ENCODE results near the gene BTBD9. TPM values are rescaled to one million over a fixed set of nuclear protein-coding genes. Genes with fewer than 3 reads are reported as not detected.

The BTBD9 gene
- total RNA-seq, 1 experiment from 2014 or later = 10.8 TPM

DNA sequence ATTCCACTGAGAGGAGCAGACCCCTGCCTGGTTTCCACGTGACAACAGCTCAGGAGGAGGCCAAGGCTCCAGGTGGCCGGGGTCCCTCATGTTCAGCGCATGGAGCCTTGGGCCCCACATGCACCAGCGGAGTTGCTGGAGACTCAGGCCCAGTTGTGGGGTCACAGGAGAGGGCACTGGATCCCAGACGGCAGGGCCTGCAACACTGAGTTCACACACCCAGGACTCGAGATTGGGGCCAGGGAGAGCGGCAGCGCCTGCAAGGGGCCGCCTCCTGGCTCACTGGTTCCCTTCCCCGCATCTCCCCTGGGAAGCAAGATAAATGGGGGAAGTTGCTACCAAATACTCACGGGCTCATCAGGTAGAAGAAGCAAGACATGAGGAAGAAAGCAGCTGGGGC is 472.1 kb downstream of the BTBD9 start:
- H3K4me3 ChIP-seq = no peak overlapping the region
- H3K9me2 ChIP-seq (ENCODE audit: insufficient read depth) = no peaks in the 10 kb centered on the region
- no peaks in the 10 kb centered on the region for H3F3A ChIP-seq (ENCODE audit: insufficient read depth, low read depth)
- intact Hi-C loops (cut with micrococcal nuclease; ENCODE audit: unreplicated experiment) = no loop called here
- H3K79me2 ChIP-seq (ENCODE audit: low read depth) = no peaks in the 10 kb centered on the region
- ChIA-PET POLR2A (ENCODE audit: unreplicated experiment) (no interaction called here), CTCF (no interaction called here)
- TF ChIP-seq, protein P1, sequence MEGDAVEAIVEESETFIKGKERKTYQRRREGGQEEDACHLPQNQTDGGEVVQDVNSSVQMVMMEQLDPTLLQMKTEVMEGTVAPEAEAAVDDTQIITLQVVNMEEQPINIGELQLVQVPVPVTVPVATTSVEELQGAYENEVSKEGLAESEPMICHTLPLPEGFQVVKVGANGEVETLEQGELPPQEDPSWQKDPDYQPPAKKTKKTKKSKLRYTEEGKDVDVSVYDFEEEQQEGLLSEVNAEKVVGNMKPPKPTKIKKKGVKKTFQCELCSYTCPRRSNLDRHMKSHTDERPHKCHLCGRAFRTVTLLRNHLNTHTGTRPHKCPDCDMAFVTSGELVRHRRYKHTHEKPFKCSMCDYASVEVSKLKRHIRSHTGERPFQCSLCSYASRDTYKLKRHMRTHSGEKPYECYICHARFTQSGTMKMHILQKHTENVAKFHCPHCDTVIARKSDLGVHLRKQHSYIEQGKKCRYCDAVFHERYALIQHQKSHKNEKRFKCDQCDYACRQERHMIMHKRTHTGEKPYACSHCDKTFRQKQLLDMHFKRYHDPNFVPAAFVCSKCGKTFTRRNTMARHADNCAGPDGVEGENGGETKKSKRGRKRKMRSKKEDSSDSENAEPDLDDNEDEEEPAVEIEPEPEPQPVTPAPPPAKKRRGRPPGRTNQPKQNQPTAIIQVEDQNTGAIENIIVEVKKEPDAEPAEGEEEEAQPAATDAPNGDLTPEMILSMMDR (conservative IDR thresholded peaks at IDR 0.05) = no peak
- no peak for TF ChIP-seq EZH2 (IDR thresholded peaks at IDR 0.05; ENCODE audit: low read depth)
- no peaks in the 10 kb centered on the region for H3K4me1 ChIP-seq (replicated peaks; ENCODE audit: insufficient read depth)
- H2AFZ ChIP-seq = no peak overlapping the region
- BruUV-seq (replicated peaks) = no TSS peak
- no peak for DNase-seq
- no peaks in the 10 kb centered on the region; the same call in 1 of the 2 replicates for H4K20me1 ChIP-seq (ENCODE audit: insufficient read depth)
- H3K36me3 ChIP-seq (ENCODE audit: low read depth) = no peaks in the 10 kb centered on the region
- H3K27me3 ChIP-seq (ENCODE audit: insufficient read depth, low read depth) = no peaks in the 10 kb centered on the region
- H3K27ac ChIP-seq = no peak overlapping the region
- no peaks in the 10 kb centered on the region for H3K9me3 ChIP-seq (ENCODE audit: insufficient read depth, low read depth)
- H3K4me2 ChIP-seq = no peak overlapping the region

DNA sequence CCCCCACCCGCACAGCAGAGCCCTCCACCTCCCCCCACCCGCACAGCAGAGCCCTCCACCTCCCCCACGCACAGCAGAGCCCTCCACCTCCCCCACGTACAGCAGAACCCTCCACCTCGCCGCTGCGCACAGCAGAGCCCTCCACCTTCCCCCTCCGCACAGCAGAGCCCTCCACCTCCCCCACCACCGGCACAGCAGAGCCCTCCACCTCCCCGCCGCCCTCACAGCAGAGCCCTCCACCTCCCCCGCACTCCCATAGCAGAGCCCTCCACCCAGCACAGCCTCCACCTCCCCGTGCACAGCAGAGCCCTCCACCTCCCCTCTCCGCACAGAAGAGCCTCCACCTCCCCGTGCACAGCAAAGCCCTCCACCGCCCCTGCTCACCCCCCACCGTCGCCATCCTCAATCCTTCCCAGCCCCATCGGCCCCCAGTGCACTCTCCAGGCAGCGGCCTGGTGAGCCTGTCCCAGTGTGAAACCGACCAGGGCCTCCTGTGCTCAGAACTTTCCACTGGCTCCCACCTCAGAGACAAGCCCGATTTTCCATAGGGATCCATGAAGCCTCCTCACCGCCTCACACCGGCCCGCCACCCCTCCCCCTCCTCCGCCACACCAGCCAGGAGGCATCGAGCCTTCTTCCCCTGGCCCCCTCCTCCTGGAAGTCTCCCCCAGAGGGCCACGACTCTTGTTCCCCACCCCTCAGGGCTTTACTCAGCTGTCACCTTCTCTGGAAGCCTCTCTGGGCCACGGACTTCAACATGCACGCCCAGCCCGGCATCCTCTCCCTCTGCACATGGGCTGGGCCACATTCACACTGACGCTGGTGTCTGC is 473.1 kb downstream of the BTBD9 start:
- no peaks in the 10 kb centered on the region for H3K9me3 ChIP-seq (ENCODE audit: insufficient read depth, low read depth)
- CTCF ChIA-PET = no interaction called here
- no TSS peak for BruUV-seq (replicated peaks)
- DNase-seq = no peak
- no peak overlapping the region for H3K27ac ChIP-seq
- H3K9me2 ChIP-seq (ENCODE audit: insufficient read depth) = no peaks in the 10 kb centered on the region
- no peak overlapping the region for H3K4me2 ChIP-seq
- POLR2A ChIA-PET (ENCODE audit: unreplicated experiment) = no interaction called here
- H3K27me3 ChIP-seq (ENCODE audit: insufficient read depth, low read depth) = no peaks in the 10 kb centered on the region
- H3K4me3 ChIP-seq = no peak overlapping the region
- H3K36me3 ChIP-seq (ENCODE audit: low read depth) = no peaks in the 10 kb centered on the region
- no peak overlapping the region for H2AFZ ChIP-seq
- H3F3A ChIP-seq (ENCODE audit: insufficient read depth, low read depth) = no peaks in the 10 kb centered on the region
- no peaks in the 10 kb centered on the region for H3K4me1 ChIP-seq (replicated peaks; ENCODE audit: insufficient read depth)
- intact Hi-C loops (cut with micrococcal nuclease; ENCODE audit: unreplicated experiment) = no loop called here
- H3K79me2 ChIP-seq (ENCODE audit: low read depth) = no peaks in the 10 kb centered on the region
- no peaks in the 10 kb centered on the region; the same call in 1 of the 2 replicates for H4K20me1 ChIP-seq (ENCODE audit: insufficient read depth)
- TF ChIP-seq, protein P1 (conservative IDR thresholded peaks at IDR 0.05) = no peak
- no peak for TF ChIP-seq EZH2 (IDR thresholded peaks at IDR 0.05; ENCODE audit: low read depth)

DNA sequence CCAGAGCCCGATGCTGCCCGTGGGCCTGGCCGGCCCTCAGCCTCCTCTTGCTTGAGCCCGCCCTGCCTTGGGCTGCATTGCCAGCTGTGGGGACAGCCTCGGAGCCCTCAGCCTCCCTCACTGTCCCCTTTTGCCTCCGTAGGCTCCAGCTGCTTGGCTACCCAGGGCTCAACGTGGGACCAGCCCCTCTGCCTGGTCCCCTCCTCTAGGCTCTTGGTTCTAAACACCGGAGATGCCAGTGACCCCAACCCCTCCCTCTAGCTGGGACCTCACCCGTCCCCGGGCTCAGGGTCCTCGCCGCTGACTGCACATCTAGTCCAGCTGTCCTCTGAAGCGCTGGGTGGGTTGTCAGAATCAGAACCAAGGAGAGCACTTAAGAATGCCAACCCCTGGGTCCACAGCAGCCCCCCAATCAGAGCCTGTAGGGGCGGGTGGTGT is 475.0 kb downstream of the BTBD9 start:
- Histone ChIP-seq H3K79me2 (ENCODE audit: low read depth) (no peaks in the 10 kb centered on the region), H3K9me2 (ENCODE audit: insufficient read depth) (no peaks in the 10 kb centered on the region), H3K4me3 (no peak overlapping the region), H3K27ac (no peak overlapping the region), H3K27me3 (ENCODE audit: insufficient read depth, low read depth) (no peaks in the 10 kb centered on the region), H3K9me3 (ENCODE audit: insufficient read depth, low read depth) (no peaks in the 10 kb centered on the region), H3K4me1 (replicated peaks; ENCODE audit: insufficient read depth) (no peaks in the 10 kb centered on the region), H3K36me3 (ENCODE audit: low read depth) (no peaks in the 10 kb centered on the region), H3F3A (ENCODE audit: insufficient read depth, low read depth) (no peaks in the 10 kb centered on the region), H2AFZ (no peak overlapping the region), H3K4me2 (no peak overlapping the region), H4K20me1 (ENCODE audit: insufficient read depth) (no peaks in the 10 kb centered on the region)
- DNase-seq = no peak
- POLR2A ChIA-PET (ENCODE audit: unreplicated experiment) = no interaction called here
- intact Hi-C loops (cut with micrococcal nuclease; ENCODE audit: unreplicated experiment) = no loop called here
- TF ChIP-seq EZH2 (IDR thresholded peaks at IDR 0.05; ENCODE audit: low read depth) = no peak
- TF ChIP-seq, protein P1 (conservative IDR thresholded peaks at IDR 0.05) = no peak
- CTCF ChIA-PET = no interaction called here
- no TSS peak for BruUV-seq (replicated peaks)

All from PC-9 (cell line).